Keratinocyte (primary cell): ENCODE results near the gene NR6A1. TPM values are rescaled to one million over a fixed set of nuclear protein-coding genes. Genes with fewer than 3 reads are reported as not detected.
A peak's percentile ranks its signal among the peaks of the same experiment; 100 is the strongest.

Experiments
- DNase-seq: peaks from one replicate; pipeline ENCODE4 v3.0.0-alpha.2; 2011; ENCODE audit warnings: low read depth, missing footprints, low spot score
- FAIRE-seq: peaks from 2 replicates; lab custom pipeline; 2011; peaks lifted over from hg19 to GRCh38; lab: Jason Lieb, UNC
- H2AFZ ChIP-seq: 2 replicates; pipeline ENCODE4 v1.6.0; 2012; ENCODE audit warnings: low read length, control low read depth, inconsistent platforms; ENCODE audit not compliant: control insufficient read depth
- H3K27ac ChIP-seq: 2 replicates; pipeline ENCODE4 v1.5.1; 2011; ENCODE audit warnings: low read length; ENCODE audit not compliant: control insufficient read depth, insufficient read depth
- H3K27me3 ChIP-seq: 3 replicates; pipeline ENCODE4 v1.6.0; 2011; ENCODE audit warnings: low read length; ENCODE audit not compliant: control insufficient read depth, insufficient read depth; ENCODE audit errors: extremely low read depth
- H3K36me3 ChIP-seq, 2 experiments: 2 replicates in 1 of 2; 3 replicates in 1 of 2; pipeline ENCODE4 v1.5.1; 2011; ENCODE audit warnings: low read length in 2 of 2, mild to moderate bottlenecking in 1 of 2; ENCODE audit not compliant: control insufficient read depth in 2 of 2, insufficient read depth in 2 of 2; ENCODE audit errors: extremely low read depth in 1 of 2
- H3K4me1 ChIP-seq: 3 replicates; pipeline ENCODE4 v1.5.1; 2011; ENCODE audit warnings: low read length; ENCODE audit not compliant: control insufficient read depth, insufficient read depth; ENCODE audit errors: extremely low read depth
- H3K4me2 ChIP-seq: 3 replicates; pipeline ENCODE4 v1.6.0; 2011; ENCODE audit warnings: low read depth, low read length; ENCODE audit not compliant: control insufficient read depth, insufficient read depth; ENCODE audit errors: extremely low read depth
- H3K4me3 ChIP-seq, 3 experiments: fragments of 200-600 bp in 1 of 3; sonication (generic) in 1 of 3; 2 replicates in 2 of 3; 3 replicates in 1 of 3; pipeline ENCODE4 v1.5.1; 2011 to 2016; ENCODE audit warnings: low read length in 3 of 3, mild to moderate bottlenecking in 3 of 3, control low read depth in 2 of 3, inconsistent platforms in 1 of 3, low read depth in 1 of 3, mixed read lengths in 1 of 3, mixed run types in 1 of 3, moderate library complexity in 1 of 3; ENCODE audit not compliant: control insufficient read depth in 2 of 3, insufficient read depth in 2 of 3; ENCODE audit errors: extremely low read depth in 1 of 3
- H3K79me2 ChIP-seq: 2 replicates; pipeline ENCODE4 v1.6.0; 2012; ENCODE audit warnings: low read length; ENCODE audit not compliant: control insufficient read depth, insufficient read depth
- H3K9ac ChIP-seq: 3 replicates; pipeline ENCODE4 v1.6.0; 2011; ENCODE audit warnings: low read length; ENCODE audit not compliant: control insufficient read depth, insufficient read depth; ENCODE audit errors: extremely low read depth
- H3K9me1 ChIP-seq: 3 replicates; pipeline ENCODE4 v1.6.0; 2011; ENCODE audit warnings: low read length; ENCODE audit not compliant: control insufficient read depth, insufficient read depth; ENCODE audit errors: extremely low read depth
- H3K9me3 ChIP-seq: 2 replicates; pipeline ENCODE4 v1.5.1; 2012; ENCODE audit warnings: low read depth, low read length; ENCODE audit not compliant: control insufficient read depth
- H4K20me1 ChIP-seq: 3 replicates; pipeline ENCODE4 v1.6.0; 2011; ENCODE audit warnings: low read length; ENCODE audit not compliant: control insufficient read depth, insufficient read depth; ENCODE audit errors: extremely low read depth
- EZH2 ChIP-seq: IDR thresholded peaks from one replicate; pipeline ENCODE4 v1.6.1; 2012; ENCODE audit warnings: inconsistent platforms, mild to moderate bottlenecking, low read length, moderate library complexity
- dilution Hi-C: fragments of 300-500 bp; cut with MboI; formaldehyde crosslinking; loops from one replicate; pipeline ENCODE4 v1.7.0; 2020; ENCODE audit warnings: low sequenced_read_pairs; ENCODE audit not compliant: extremely low pct_ligation_motif_present
- polyA plus RNA-seq, 5 experiments: library from polyadenylated mRNA; depleted of rRNA in 3 of 5; stranded (reverse) in 3 of 5; stranded (forward) in 1 of 5; unstranded in 1 of 5; fragments of >200 nt; gene quantifications; 1 replicate in 1 of 5; 2 replicates in 3 of 5; 3 replicates in 1 of 5; pipeline versions ENCODE4 v1.2.1 to v1.2.3, GENCODE V29; 2011 to 2012; ENCODE audit warnings: missing spikeins in 2 of 5, low read depth in 1 of 5, low replicate concordance in 1 of 5
- TF ChIP-seq, protein P1 (sequence below), 3 experiments: IDR thresholded peaks in 1 of 3; conservative IDR thresholded peaks in 1 of 3; optimal IDR thresholded peaks in 1 of 3; 2 replicates in 2 of 3; 3 replicates in 1 of 3; pipeline versions ENCODE3 to v1.5.1; 2011; ENCODE audit warnings: low read length in 3 of 3, mild to moderate bottlenecking in 3 of 3, moderate library complexity in 2 of 3, control low read depth in 1 of 3, inconsistent platforms in 1 of 3; ENCODE audit not compliant: insufficient read depth in 2 of 3; ENCODE audit errors: extremely low read depth in 1 of 3

The NR6A1 gene
- polyA plus RNA-seq, 1 donor (not counting 4 experiments of a cell fraction or from before 2014, with no cell fraction given) = 1.8 TPM

DNA sequence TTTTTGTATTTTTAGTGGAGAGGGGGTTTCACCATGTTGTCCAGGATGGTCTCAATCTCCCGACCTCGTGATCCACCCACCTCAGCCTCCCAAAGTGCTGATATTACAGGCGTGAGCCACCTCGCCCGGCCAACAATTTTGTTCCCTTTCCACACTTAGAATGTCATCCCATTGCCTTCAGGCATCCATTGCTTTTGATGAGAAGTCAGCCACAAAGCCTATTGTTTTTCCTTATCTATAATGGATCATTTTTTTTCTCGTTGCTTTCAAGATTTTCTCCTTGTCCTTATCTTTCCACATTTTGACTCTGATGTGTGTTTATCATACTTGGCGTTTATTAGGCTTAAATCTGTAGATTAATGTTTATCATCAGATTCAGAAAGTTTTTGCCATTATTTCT lies 64.4 kb downstream of the NR6A1 start:
- no peak overlapping the region for H3K4me2 ChIP-seq
- FAIRE-seq = no peak

DNA sequence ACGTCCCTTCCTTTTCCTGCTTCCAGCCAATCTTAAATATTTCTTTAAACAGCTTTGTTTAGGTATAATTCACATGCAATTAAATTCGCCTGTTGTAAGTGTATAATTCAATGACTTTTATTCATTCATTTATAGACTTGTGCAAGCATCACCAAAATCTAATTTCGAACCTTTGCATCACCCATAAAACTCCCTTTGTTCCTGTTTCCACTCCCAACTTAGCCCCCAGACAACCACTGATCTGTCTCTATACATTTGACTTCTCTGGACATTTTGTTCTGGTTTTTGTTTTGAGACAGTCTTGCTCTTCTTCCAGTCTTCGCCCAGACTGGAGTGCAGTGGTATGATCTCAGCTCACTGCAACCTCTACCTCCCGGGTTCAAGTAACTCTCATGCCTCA lies 71.5 kb downstream of the NR6A1 start:
- no peak for FAIRE-seq

More for the DNA sequence above, 64.4 kb downstream of the NR6A1 start:
- H3K4me3 ChIP-seq = no peak overlapping the region
- H3K9me1 ChIP-seq = no peaks in the 10 kb centered on the region
- TF ChIP-seq, protein P1, sequence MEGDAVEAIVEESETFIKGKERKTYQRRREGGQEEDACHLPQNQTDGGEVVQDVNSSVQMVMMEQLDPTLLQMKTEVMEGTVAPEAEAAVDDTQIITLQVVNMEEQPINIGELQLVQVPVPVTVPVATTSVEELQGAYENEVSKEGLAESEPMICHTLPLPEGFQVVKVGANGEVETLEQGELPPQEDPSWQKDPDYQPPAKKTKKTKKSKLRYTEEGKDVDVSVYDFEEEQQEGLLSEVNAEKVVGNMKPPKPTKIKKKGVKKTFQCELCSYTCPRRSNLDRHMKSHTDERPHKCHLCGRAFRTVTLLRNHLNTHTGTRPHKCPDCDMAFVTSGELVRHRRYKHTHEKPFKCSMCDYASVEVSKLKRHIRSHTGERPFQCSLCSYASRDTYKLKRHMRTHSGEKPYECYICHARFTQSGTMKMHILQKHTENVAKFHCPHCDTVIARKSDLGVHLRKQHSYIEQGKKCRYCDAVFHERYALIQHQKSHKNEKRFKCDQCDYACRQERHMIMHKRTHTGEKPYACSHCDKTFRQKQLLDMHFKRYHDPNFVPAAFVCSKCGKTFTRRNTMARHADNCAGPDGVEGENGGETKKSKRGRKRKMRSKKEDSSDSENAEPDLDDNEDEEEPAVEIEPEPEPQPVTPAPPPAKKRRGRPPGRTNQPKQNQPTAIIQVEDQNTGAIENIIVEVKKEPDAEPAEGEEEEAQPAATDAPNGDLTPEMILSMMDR (optimal IDR thresholded peaks at IDR 0.05 in 1 of 3, IDR thresholded peaks at IDR 0.05 in 1 of 3, conservative IDR thresholded peaks at IDR 0.05 in 1 of 3; ENCODE audit: extremely low read depth in 1 of 3, insufficient read depth in 2 of 3, low read length in 3 of 3) = no peak
- no peak for TF ChIP-seq EZH2
- dilution Hi-C loops = no loop called here
- DNase-seq = no peak
- no peaks in the 10 kb centered on the region for H4K20me1 ChIP-seq
- H3K9me3 ChIP-seq = no peaks in the 10 kb centered on the region
- no peak overlapping the region for H2AFZ ChIP-seq
- H3K9ac ChIP-seq = no peak overlapping the region
- no peak overlapping the region for H3K27ac ChIP-seq
- H3K27me3 ChIP-seq = no peaks in the 10 kb centered on the region
- no peaks in the 10 kb centered on the region for H3K36me3 ChIP-seq
- H3K4me1 ChIP-seq = peaks cover 16% of the 10 kb centered on the region
- H3K79me2 ChIP-seq = no peaks in the 10 kb centered on the region

DNA sequence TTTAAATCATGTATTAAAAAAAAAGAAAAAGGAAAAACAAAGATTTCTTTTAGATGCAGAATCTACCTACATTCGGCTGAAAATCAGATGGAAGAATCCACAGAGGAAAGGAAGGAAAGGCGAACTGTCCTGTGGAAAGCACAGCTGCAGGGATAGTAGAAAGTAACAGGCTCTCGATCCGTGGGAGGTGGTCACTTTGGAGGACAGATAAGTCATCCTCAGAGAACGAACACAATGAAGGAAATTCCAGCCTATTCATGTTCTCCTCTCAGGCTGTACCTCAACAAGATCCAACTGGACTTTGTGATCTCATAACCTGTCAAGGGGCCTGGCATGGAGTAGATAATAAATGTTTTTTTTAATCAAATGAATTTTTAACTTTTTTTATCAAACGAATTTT lies 72.8 kb downstream of the NR6A1 start:
- no peaks in the 10 kb centered on the region for H3K79me2 ChIP-seq
- peak; percentile 36 for DNase-seq
- no peaks in the 10 kb centered on the region for H3K9me1 ChIP-seq
- peak overlapping the region; percentile 89 for H3K4me2 ChIP-seq
- peak overlapping the region; percentile 69 for H3K27ac ChIP-seq
- H3K9ac ChIP-seq = peak overlapping the region; percentile 43
- H3K4me1 ChIP-seq = peaks cover 41% of the 10 kb centered on the region
- peak overlapping the region in 2 of 3 experiments; percentile 50 to 52 for H3K4me3 ChIP-seq
- H4K20me1 ChIP-seq = no peaks in the 10 kb centered on the region
- peaks cover 0 to 2% of the 10 kb centered on the region in 2 experiments for H3K36me3 ChIP-seq
- peak overlapping the region; percentile 13 for H2AFZ ChIP-seq
- FAIRE-seq = peak; percentile 76
- dilution Hi-C loops = no loop called here
- H3K9me3 ChIP-seq = no peaks in the 10 kb centered on the region
- no peaks in the 10 kb centered on the region for H3K27me3 ChIP-seq
- TF ChIP-seq EZH2 = no peak
- TF ChIP-seq, protein P1 (optimal IDR thresholded peaks at IDR 0.05 in 1 of 3, IDR thresholded peaks at IDR 0.05 in 1 of 3, conservative IDR thresholded peaks at IDR 0.05 in 1 of 3; ENCODE audit: extremely low read depth in 1 of 3, insufficient read depth in 2 of 3, low read length in 3 of 3) = no peak

More for the DNA sequence above, 71.5 kb downstream of the NR6A1 start:
- DNase-seq = no peak
- peaks cover 0 to 2% of the 10 kb centered on the region in 2 experiments for H3K36me3 ChIP-seq
- no peak overlapping the region for H3K27ac ChIP-seq
- no peak overlapping the region for H3K9ac ChIP-seq
- no peak overlapping the region for H2AFZ ChIP-seq
- no peaks in the 10 kb centered on the region for H4K20me1 ChIP-seq
- H3K4me3 ChIP-seq = no peak overlapping the region
- TF ChIP-seq EZH2 = no peak
- no peaks in the 10 kb centered on the region for H3K27me3 ChIP-seq
- H3K4me2 ChIP-seq = no peak overlapping the region
- peaks cover 41% of the 10 kb centered on the region for H3K4me1 ChIP-seq
- dilution Hi-C loops = no loop called here
- H3K79me2 ChIP-seq = no peaks in the 10 kb centered on the region
- no peaks in the 10 kb centered on the region for H3K9me3 ChIP-seq
- no peaks in the 10 kb centered on the region for H3K9me1 ChIP-seq
